PFSK-1 (cell line): ENCODE results near the gene NMNAT3.

ENCODE experiments used
- FOXP2 ChIP-seq: optimal IDR thresholded peaks from 2 replicates; pipeline ENCODE3; 2011; ENCODE audit warnings: borderline replicate concordance, control low read depth, inconsistent platforms; ENCODE audit not compliant: insufficient read depth; ENCODE audit errors: extremely low read length, extremely low read depth
- POLR2AphosphoS5 ChIP-seq: IDR thresholded peaks from 2 replicates; pipeline ENCODE4 v1.6.1; 2012; ENCODE audit warnings: low read depth, mild to moderate bottlenecking, control low read depth, low read length, moderate library complexity
- SIN3A ChIP-seq: IDR thresholded peaks from 2 replicates; pipeline ENCODE4 v1.6.1; 2012; ENCODE audit warnings: mild to moderate bottlenecking, low read length, moderate library complexity, borderline replicate concordance; ENCODE audit not compliant: insufficient read depth
- TAF1 ChIP-seq: IDR thresholded peaks from 2 replicates; pipeline ENCODE4 v1.6.1; 2012; ENCODE audit warnings: low read length, control low read depth, borderline replicate concordance; ENCODE audit not compliant: insufficient read depth
- TF ChIP-seq, protein P1 (sequence below), 2 experiments: IDR thresholded peaks; 2 replicates each; pipeline versions ENCODE4 v1.6.1 to v1.8.0; 2011 to 2012; ENCODE audit warnings: low read depth in 2 of 2, low read length in 2 of 2, control low read depth in 1 of 2, inconsistent platforms in 1 of 2, mild to moderate bottlenecking in 1 of 2, moderate library complexity in 1 of 2; ENCODE audit not compliant: insufficient read depth in 1 of 2

NMNAT3 gene

DNA sequence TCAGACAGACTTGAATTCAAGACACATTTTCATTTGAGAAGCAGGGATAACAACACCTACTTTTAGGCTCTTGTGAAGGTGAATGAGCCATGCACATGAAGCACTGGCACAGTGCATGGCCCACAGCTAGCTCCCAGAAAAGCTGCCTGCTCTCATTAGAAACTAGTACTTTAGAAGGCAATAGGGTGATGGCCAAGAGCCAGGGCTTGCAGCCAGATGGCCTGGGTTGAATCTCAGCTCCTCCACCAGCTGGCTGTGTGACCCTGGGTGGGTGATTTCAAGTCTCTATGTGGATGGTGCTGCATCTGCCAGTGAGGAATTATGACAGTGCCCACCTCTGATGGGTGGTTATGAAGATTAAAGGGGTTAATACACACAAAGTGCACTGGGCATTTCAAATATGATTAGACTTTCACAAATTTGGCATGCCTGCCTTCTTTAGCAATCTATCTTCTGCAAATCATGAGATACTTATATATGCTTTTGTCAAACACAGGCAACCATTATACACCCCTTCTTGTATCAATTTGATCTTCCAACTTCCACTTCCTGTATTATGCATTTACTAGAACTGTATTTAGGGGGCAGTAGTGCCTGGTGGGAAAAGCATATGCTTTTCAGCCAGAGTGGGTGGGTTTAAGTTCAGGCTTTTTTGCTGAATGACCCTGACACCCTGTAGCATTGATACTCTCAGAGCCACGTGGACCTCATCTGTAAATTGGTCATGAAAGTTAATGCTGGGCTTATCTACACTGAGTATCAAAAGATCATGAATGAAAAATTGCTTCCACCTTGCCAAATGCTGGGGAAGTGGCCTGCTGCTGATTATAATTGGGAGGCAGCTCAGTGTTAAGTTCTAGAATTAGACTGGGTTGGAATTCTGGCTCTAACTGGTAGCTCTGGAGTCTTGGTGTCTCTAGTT, 103.5 kb downstream of the NMNAT3 start:
- TF ChIP-seq FOXP2 (no peak), TAF1 (no peak), SIN3A (no peak)
- TF ChIP-seq, protein P1, sequence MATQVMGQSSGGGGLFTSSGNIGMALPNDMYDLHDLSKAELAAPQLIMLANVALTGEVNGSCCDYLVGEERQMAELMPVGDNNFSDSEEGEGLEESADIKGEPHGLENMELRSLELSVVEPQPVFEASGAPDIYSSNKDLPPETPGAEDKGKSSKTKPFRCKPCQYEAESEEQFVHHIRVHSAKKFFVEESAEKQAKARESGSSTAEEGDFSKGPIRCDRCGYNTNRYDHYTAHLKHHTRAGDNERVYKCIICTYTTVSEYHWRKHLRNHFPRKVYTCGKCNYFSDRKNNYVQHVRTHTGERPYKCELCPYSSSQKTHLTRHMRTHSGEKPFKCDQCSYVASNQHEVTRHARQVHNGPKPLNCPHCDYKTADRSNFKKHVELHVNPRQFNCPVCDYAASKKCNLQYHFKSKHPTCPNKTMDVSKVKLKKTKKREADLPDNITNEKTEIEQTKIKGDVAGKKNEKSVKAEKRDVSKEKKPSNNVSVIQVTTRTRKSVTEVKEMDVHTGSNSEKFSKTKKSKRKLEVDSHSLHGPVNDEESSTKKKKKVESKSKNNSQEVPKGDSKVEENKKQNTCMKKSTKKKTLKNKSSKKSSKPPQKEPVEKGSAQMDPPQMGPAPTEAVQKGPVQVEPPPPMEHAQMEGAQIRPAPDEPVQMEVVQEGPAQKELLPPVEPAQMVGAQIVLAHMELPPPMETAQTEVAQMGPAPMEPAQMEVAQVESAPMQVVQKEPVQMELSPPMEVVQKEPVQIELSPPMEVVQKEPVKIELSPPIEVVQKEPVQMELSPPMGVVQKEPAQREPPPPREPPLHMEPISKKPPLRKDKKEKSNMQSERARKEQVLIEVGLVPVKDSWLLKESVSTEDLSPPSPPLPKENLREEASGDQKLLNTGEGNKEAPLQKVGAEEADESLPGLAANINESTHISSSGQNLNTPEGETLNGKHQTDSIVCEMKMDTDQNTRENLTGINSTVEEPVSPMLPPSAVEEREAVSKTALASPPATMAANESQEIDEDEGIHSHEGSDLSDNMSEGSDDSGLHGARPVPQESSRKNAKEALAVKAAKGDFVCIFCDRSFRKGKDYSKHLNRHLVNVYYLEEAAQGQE (IDR thresholded peaks at IDR 0.05; ENCODE audit: insufficient read depth in 1 of 2, low read depth in 2 of 2, low read length in 2 of 2) = no peak

- TF ChIP-seq SIN3A (no peak), POLR2AphosphoS5 (no peak), FOXP2 (no peak), TAF1 (no peak)
- TF ChIP-seq, protein P1 (IDR thresholded peaks at IDR 0.05; ENCODE audit: insufficient read depth in 1 of 2, low read depth in 2 of 2, low read length in 2 of 2) = no peak
Measured at GRCh38 chr3:139572847-139573672, 104.7 kb downstream of the NMNAT3 start.

- no peak for TF ChIP-seq FOXP2
- TF ChIP-seq, protein P1 (IDR thresholded peaks at IDR 0.05; ENCODE audit: insufficient read depth in 1 of 2, low read depth in 2 of 2, low read length in 2 of 2) = no peak
- no peak for TF ChIP-seq SIN3A
- no peak for TF ChIP-seq TAF1
- TF ChIP-seq POLR2AphosphoS5 = no peak
Measured at GRCh38 chr3:139571711-139572110, 106.1 kb downstream of the NMNAT3 start.

- TF ChIP-seq, protein P1 (IDR thresholded peaks at IDR 0.05; ENCODE audit: insufficient read depth in 1 of 2, low read depth in 2 of 2, low read length in 2 of 2) = no peak
- no peak for TF ChIP-seq FOXP2
- no peak for TF ChIP-seq SIN3A
- TF ChIP-seq POLR2AphosphoS5 = no peak
Measured at GRCh38 chr3:139564294-139564861, 113.4 kb downstream of the NMNAT3 start.
